HUDEP-2 (cell line): ENCODE data around the gene RFTN1.
A peak's percentile ranks its signal among the peaks of the same experiment; 100 is the strongest.
"Not testable (repeated sequence)": the region's sequence is repeated elsewhere in the genome, so short reads cannot be mapped to it uniquely, and the experiment has no call there.

ENCODE experiments used
- DNase-seq, 76 experiments: peaks; one replicate each; lab custom pipeline; 2025; ENCODE audit not compliant: unreplicated experiment in 76 of 76; lab: John Stamatoyannopoulos, UW

The RFTN1 gene

GRCh38 chr3:16315623-16316022, 197.9 kb downstream of the RFTN1 start:
- DNase-seq, result no peak

- DNase-seq, result no peak
These were observed 199.4 kb downstream of the RFTN1 start for GRCh38 chr3:16313886-16314645.

- DNase-seq, result no peak
These were observed 201.5 kb downstream of the RFTN1 start for GRCh38 chr3:16311960-16312451.

GRCh38 chr3:16310486-16310885, 203.0 kb downstream of the RFTN1 start:
- not testable (repeated sequence) for DNase-seq

- peak in 23 of 76 experiments; percentile 3 to 62 (median 29) for DNase-seq
These were observed 203.9 kb downstream of the RFTN1 start for GRCh38 chr3:16309558-16309957.

- no peak for DNase-seq
These were observed 204.8 kb downstream of the RFTN1 start for GRCh38 chr3:16308727-16309126.

- no peak for DNase-seq
These were observed 205.5 kb downstream of the RFTN1 start for GRCh38 chr3:16307832-16308531.

- peak in 32 of 76 experiments; percentile 4 to 67 (median 28) for DNase-seq
These were observed 208.4 kb downstream of the RFTN1 start for GRCh38 chr3:16305111-16305541.

GRCh38 chr3:16304061-16305010, 209.2 kb downstream of the RFTN1 start:
- peak in 60 of 76 experiments; percentile 7 to 82 (median 46) for DNase-seq

- DNase-seq, result no peak
These were observed 210.4 kb downstream of the RFTN1 start for GRCh38 chr3:16303037-16303575.

GRCh38 chr3:16302082-16302631, 211.3 kb downstream of the RFTN1 start:
- DNase-seq, result no peak

- DNase-seq, result no peak
These were observed 212.0 kb downstream of the RFTN1 start for GRCh38 chr3:16301507-16301906.

- no peak for DNase-seq
These were observed 212.6 kb downstream of the RFTN1 start for GRCh38 chr3:16300881-16301359.

GRCh38 chr3:16300307-16300706, 213.2 kb downstream of the RFTN1 start:
- DNase-seq, result peak in 3 of 76 experiments; percentile 8 to 18 (median 10)

GRCh38 chr3:16299746-16300145, 213.8 kb downstream of the RFTN1 start:
- no peak for DNase-seq

GRCh38 chr3:16298891-16299290, 214.6 kb downstream of the RFTN1 start:
- no peak for DNase-seq

- DNase-seq, result no peak
These were observed 215.3 kb downstream of the RFTN1 start for GRCh38 chr3:16297997-16298885.

- DNase-seq, result no peak
These were observed 218.1 kb downstream of the RFTN1 start for GRCh38 chr3:16295298-16295890.

GRCh38 chr3:16294844-16295243, 218.7 kb downstream of the RFTN1 start:
- DNase-seq, result no peak
